LNCaP clone FGC (cell line): ENCODE data around the gene RFTN2.
"Not testable (repeated sequence)": the region's sequence is repeated elsewhere in the genome, so short reads cannot be mapped to it uniquely, and the experiment has no call there.

Experiments
- DNase-seq: peaks from one replicate; pipeline ENCODE4 v3.0.0-alpha.2; 2011; ENCODE audit warnings: low read depth
- H3K4me3 ChIP-seq: 2 replicates; pipeline ENCODE4 v1.5.1; 2011; ENCODE audit warnings: mild to moderate bottlenecking, low read depth, low read length, control low read depth
- CTCF ChIP-seq: IDR thresholded peaks from 2 replicates; pipeline ENCODE4 v1.5.1; 2012; ENCODE audit warnings: mild to moderate bottlenecking; ENCODE audit not compliant: control insufficient read depth, insufficient read depth; ENCODE audit errors: extremely low read depth

The RFTN2 gene

GRCh38 chr2:197707316-197708213, 32.2 kb upstream of the RFTN2 start:
- peak; percentile 73 for TF ChIP-seq CTCF
- no peak for DNase-seq
- peak overlapping the region; percentile 89 for H3K4me3 ChIP-seq

- TF ChIP-seq CTCF = no peak
- peak overlapping the region; percentile 89 for H3K4me3 ChIP-seq
- DNase-seq = no peak
These were observed 31.4 kb upstream of the RFTN2 start for GRCh38 chr2:197706839-197707207.

GRCh38 chr2:197705912-197706838, 30.8 kb upstream of the RFTN2 start:
- H3K4me3 ChIP-seq = peak overlapping the region; percentile 89
- DNase-seq = no peak
- TF ChIP-seq CTCF = no peak

GRCh38 chr2:197705121-197705911, 29.9 kb upstream of the RFTN2 start, which contains the start of gene MARS2:
TSS of gene MARS2 (plus strand) at chr2:197705369. CDS start at chr2:197705406, 37 bp downstream.
- DNase-seq = peak; percentile 63
- H3K4me3 ChIP-seq = peak within 1 kb of the TSS; percentile 89
- no peak for TF ChIP-seq CTCF

GRCh38 chr2:197704434-197705120, 29.2 kb upstream of the RFTN2 start:
- TF ChIP-seq CTCF = no peak
- peak overlapping the region; percentile 89 for H3K4me3 ChIP-seq
- no peak for DNase-seq

- TF ChIP-seq CTCF = no peak
- no peak for DNase-seq
- H3K4me3 ChIP-seq = no peak overlapping the region
These were observed 25.6 kb upstream of the RFTN2 start for GRCh38 chr2:197700960-197701359.

GRCh38 chr2:197699724-197700123, 24.3 kb upstream of the RFTN2 start:
- not testable (repeated sequence) for H3K4me3 ChIP-seq, DNase-seq

GRCh38 chr2:197696571-197696970, 21.2 kb upstream of the RFTN2 start:
- DNase-seq, H3K4me3 ChIP-seq: not testable (repeated sequence)

- not testable (repeated sequence) for DNase-seq, H3K4me3 ChIP-seq
These were observed 20.6 kb upstream of the RFTN2 start for GRCh38 chr2:197695971-197696370.
